Retinal pigment epithelial cell (primary cell): ENCODE measurements around the gene THSD7B.

Source experiments
- DNase-seq: peaks from one replicate; pipeline ENCODE4 v3.0.0-alpha.2; 2010; ENCODE audit warnings: low read depth
- H3K4me3 ChIP-seq: 2 replicates; pipeline ENCODE4 v1.5.1; 2011; ENCODE audit warnings: mild to moderate bottlenecking, low read length, control low read depth, moderate library complexity
- CTCF ChIP-seq: conservative IDR thresholded peaks from 2 replicates; pipeline ENCODE4 v1.5.1; 2011; ENCODE audit warnings: low read depth, low read length, control low read depth, inconsistent platforms

The THSD7B gene

DNA sequence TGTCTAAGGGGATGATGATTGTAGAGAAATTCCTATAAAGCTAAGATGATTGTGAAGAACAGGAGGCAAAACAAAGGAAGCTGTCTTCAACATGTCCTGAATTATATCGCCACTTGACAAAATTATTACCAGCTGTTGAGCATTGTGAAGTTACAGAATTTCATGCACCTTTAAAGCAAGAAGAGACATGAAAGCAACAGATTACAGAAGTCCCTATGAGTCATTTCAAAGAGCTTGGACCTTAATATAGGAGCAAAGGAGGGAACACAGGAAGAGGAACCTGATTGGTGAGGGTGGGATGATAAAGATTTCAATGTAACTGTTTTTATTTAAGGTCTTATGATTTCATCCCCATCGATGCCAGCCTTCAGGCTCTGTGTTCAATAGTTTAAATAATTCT is 672.0 kb downstream of the THSD7B start:
- H3K4me3 ChIP-seq: no peak overlapping the region
- TF ChIP-seq CTCF: no peak
- DNase-seq: no peak

DNA sequence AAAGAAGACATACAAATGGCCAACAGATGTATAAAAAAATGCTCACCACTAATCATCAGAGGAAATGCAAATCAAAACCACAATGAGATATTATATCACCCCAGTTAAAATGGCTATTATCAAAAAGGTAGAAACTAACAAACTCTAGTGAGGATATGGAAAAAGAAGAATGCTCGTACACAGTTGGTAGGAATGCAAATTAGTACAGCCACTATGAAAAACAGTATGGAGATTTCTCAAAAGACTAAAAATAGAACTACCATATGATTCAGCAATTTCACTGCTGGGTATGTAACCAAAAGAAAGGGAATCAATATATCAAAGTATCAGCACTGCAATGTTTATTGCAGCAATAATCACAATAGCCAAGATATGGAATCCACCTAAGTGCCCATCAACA is 679.6 kb downstream of the THSD7B start:
- DNase-seq: no peak
- H3K4me3 ChIP-seq: no peak overlapping the region
- no peak for TF ChIP-seq CTCF

- H3K4me3 ChIP-seq: no peak overlapping the region
- no peak for DNase-seq
- no peak for TF ChIP-seq CTCF
These were observed 684.1 kb downstream of the THSD7B start for GRCh38 chr2:137449454-137449853.

DNA sequence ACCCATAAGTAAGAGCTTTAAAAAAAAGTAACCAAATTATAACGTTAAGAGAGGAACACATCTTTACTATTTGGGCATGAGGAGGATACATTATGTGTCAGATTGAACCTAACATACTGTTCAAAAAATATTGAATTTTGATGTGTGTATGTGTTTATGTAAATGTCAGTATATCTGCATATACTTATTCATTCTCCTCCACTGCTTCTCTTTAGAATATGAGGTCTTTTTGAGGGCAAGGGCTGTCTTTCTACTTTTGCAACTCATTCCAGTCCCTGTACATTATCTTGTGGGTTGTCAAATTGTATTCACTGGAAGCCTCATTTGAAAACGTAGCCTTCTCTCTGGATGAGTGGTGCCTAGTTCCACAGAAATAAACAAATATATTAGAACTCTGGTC is 689.5 kb downstream of the THSD7B start:
- H3K4me3 ChIP-seq: no peak overlapping the region
- DNase-seq: no peak
- TF ChIP-seq CTCF: no peak

DNA sequence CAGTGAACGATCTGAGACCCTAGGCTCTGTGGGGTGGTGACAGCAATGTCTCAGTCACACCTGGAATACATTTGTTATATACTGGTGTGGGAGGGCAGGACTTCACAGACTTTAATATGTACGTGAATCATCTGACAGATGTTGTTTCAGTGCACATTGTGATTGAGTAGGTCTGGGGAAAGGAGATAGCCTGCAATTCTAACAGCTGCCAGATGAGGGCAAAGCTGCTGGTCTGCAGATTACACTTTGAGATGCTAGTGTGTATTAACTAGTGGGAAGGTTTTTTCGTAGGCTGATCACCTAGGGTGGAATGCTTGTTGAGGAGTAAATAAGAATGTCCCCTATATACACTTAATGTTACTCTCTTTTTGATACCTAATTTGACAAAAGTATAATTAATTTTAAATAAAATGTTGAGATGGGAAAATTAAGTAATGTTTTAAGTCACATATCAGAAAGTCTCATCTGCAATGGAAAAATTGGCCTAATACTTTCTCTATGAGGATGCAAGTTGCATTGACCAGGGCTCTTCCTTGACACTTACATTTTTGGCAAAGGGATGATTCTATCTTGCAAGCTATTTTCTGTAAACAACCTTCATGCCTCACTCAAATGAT is 702.0 kb downstream of the THSD7B start:
- no peak overlapping the region for H3K4me3 ChIP-seq
- no peak for DNase-seq
- TF ChIP-seq CTCF: peak; percentile 95

DNA sequence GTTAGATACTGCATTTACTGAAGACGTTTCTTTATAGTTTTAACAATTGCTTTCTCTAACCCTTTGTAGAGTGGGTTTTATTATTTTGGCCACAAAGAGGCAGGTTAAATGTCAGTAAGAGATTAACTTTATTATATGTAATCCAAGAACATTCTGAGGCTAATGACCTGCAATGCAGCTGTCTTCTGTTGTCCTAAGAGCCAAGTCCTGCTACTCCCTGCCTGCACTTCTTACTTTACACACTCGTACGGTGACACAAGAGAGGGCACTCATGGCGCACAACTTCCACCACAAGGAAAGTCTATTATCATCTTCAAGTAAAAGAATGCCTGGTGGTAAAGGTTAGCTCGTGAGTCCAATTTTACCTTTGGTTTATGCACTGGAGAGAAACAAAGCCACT is 727.9 kb downstream of the THSD7B start:
- no peak overlapping the region for H3K4me3 ChIP-seq
- TF ChIP-seq CTCF: no peak

DNA sequence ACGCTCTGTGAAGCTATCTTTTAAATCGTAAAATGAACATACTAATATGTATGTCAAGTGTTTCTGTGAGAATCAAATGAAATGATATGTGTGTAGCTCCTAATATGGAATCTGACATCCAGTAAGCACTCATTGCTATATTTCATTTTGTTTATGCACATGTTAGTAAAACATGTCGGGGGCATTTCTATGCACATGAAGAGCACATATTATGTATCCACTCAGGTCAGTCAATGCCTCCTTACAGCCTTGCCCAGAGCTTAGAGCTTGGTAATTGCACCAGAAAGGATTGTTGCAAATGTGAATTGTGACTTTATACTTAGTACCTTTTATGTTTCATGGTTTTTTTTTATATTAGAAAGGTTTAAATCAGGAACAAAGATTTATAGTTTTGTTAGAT is 735.3 kb downstream of the THSD7B start:
- no peak overlapping the region for H3K4me3 ChIP-seq
- no peak for DNase-seq
- TF ChIP-seq CTCF: no peak

More for the DNA sequence above, 727.9 kb downstream of the THSD7B start:
- no peak for DNase-seq
